ENCODE measurements around the gene PAX5.
A peak's percentile ranks its signal among the peaks of the same experiment; 100 is the strongest.

Gene PAX5

GRCh38 chr9:36825179-36825578 is 208.9 kb downstream of the PAX5 start:
- no peak for DNase-seq

GRCh38 chr9:36823934-36824333 is 210.1 kb downstream of the PAX5 start:
- DNase-seq: no peak

- no peak for DNase-seq
Measured at GRCh38 chr9:36823466-36823865, 210.6 kb downstream of the PAX5 start.

GRCh38 chr9:36822201-36822600 is 211.9 kb downstream of the PAX5 start:
- DNase-seq: no peak

- DNase-seq: no peak
Measured at GRCh38 chr9:36820392-36820861, 213.6 kb downstream of the PAX5 start.

GRCh38 chr9:36818965-36819870 is 214.8 kb downstream of the PAX5 start:
- no peak for DNase-seq

GRCh38 chr9:36818242-36818938 is 215.7 kb downstream of the PAX5 start:
- DNase-seq: peak; percentile 21

- DNase-seq: no peak
Measured at GRCh38 chr9:36817160-36817834, 216.8 kb downstream of the PAX5 start.

GRCh38 chr9:36816371-36816770 is 217.7 kb downstream of the PAX5 start:
- no peak for DNase-seq

GRCh38 chr9:36815566-36816348 is 218.3 kb downstream of the PAX5 start:
- DNase-seq: no peak

GRCh38 chr9:36815023-36815422 is 219.0 kb downstream of the PAX5 start:
- DNase-seq: no peak

- DNase-seq: no peak
Measured at GRCh38 chr9:36813154-36813553, 220.9 kb downstream of the PAX5 start.

GRCh38 chr9:36812556-36812955 is 221.5 kb downstream of the PAX5 start:
- no peak for DNase-seq

- DNase-seq: no peak
Measured at GRCh38 chr9:36808251-36808650, 225.8 kb downstream of the PAX5 start.

- DNase-seq: no peak
Measured at GRCh38 chr9:36803961-36804360, 230.1 kb downstream of the PAX5 start.

GRCh38 chr9:36802201-36802920 is 231.7 kb downstream of the PAX5 start:
- peak; percentile 24 for DNase-seq

- no peak for DNase-seq
Measured at GRCh38 chr9:36800455-36800854, 233.6 kb downstream of the PAX5 start.

GRCh38 chr9:36798350-36799065 is 235.6 kb downstream of the PAX5 start:
- peak; percentile 3 for DNase-seq

- no peak for DNase-seq
Measured at GRCh38 chr9:36797471-36798220, 236.4 kb downstream of the PAX5 start.

GRCh38 chr9:36796671-36797419 is 237.2 kb downstream of the PAX5 start:
- no peak for DNase-seq
